ENCODE results near the gene RPTOR. TPM values are rescaled to one million over a fixed set of nuclear protein-coding genes. Genes with fewer than 3 reads are reported as not detected.

Gene RPTOR
- total and polyA plus RNA-seq, 10 of the 15 experiments (the other 5 are each of a cell fraction or from before 2014, with no cell fraction given): 0.18 to 32.1 (median 7.8) TPM

DNA sequence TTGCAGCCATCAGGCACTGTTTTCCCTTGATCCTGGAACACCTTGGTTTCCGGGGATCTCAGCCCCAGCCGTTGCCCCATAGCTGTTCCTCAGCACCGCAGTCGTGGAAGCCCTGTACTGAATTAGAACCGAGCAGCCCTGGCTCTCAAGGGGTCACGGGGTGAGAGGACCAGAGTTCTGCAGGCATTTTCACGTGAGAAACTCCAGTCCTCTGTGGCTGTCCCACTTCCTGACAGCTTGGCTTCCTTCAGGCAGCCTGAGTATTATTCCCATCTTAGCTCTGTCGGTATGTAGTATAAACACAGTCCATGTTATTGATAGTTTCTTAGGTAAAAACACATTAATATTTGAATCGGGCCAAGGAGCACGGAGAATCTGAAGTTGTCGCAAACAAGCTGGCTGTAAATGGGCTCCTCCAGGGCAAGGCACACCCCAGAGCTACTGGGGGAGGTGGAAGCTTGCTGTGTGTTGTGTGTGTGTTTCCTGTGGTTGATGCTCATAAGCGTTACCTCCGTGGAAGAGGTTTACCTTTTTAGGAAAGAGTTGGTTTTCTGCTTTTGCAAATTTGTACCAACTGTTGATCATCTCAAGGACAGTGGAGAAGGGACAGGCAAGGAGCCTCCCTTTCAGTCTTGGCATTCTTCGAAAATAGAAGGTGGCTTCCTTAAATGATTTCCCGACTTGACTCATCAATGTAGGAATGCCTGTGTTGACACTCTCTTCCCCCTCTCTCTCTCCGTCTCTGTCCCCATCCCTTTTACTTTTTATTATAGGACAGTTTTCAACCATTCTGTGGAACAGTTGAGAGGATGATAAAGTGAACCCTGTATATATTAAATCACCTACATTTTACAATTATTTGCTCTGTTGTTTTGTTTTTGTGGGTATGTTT lies 238.1 kb downstream of the RPTOR start:
- H3K79me2 ChIP-seq (ENCODE audit: control insufficient read depth, insufficient read depth, low read length): peaks cover 5% of the 10 kb centered on the region
- H3K9ac ChIP-seq (ENCODE audit: control insufficient read depth, insufficient read depth, low read length): peak overlapping the region; percentile 20; the same call in 1 of the 2 replicates
- H3K27me3 ChIP-seq (replicated peaks in 1 of 2; ENCODE audit: control insufficient read depth in 2 of 2, insufficient read depth in 2 of 2, low read length in 1 of 2): no peaks in the 10 kb centered on the region
- DNase-seq (ENCODE audit: low read depth, low spot score): no peak
- intact Hi-C loops (cut with micrococcal nuclease; ENCODE audit: unreplicated experiment): loop anchor here (5.0 kb wide), 1 partner anchor 45 kb away; no protein-coding TSS in a partner anchor
- H3K27ac ChIP-seq (ENCODE audit: control insufficient read depth, insufficient read depth): peak overlapping the region; percentile 70
- H3K4me2 ChIP-seq (ENCODE audit: control insufficient read depth, insufficient read depth): peak overlapping the region; percentile 37
- H4K20me1 ChIP-seq (ENCODE audit: control insufficient read depth, insufficient read depth): no peaks in the 10 kb centered on the region
- peaks cover 4% of the 10 kb centered on the region; the same call in 2 of the 3 replicates for H3K9me3 ChIP-seq (replicated peaks; ENCODE audit: control insufficient read depth, insufficient read depth, low read length)
- ChIA-PET POLR2A (no interaction called here), CTCF (no interaction called here), SMC1A (ENCODE audit: uncharacterized antibody, unreplicated experiment) (no interaction called here), RAD21 (ENCODE audit: unreplicated experiment) (no interaction called here)
- no peak overlapping the region for H3K4me3 ChIP-seq
- 58% methylated on average over 16 of the region's 16 CpGs for WGBS (ENCODE audit: insufficient coverage, insufficient replicate concordance, low lambda C conversion rate, missing lambda C conversion rate)
- FAIRE-seq: no peak
- no TSS peak for BruUV-seq (replicated peaks)
- peak in 1 of 2 experiments; percentile 16; a peak in 1 of 4 replicates for TF ChIP-seq ETV6 (conservative IDR thresholded peaks at IDR 0.05 in 1 of 2, IDR thresholded peaks at IDR 0.05 in 1 of 2; ENCODE audit: borderline replicate concordance in 1 of 2, low read depth in 1 of 2)
- no peak for TF ChIP-seq RELB (IDR thresholded peaks at IDR 0.05; ENCODE audit: low read depth)
- TF ChIP-seq ZSCAN29 (IDR thresholded peaks at IDR 0.05): no peak
- TF ChIP-seq RUNX3 (IDR thresholded peaks at IDR 0.05; ENCODE audit: low read length): peak; percentile 72
- TF ChIP-seq SRF (IDR thresholded peaks at IDR 0.05; ENCODE audit: low read depth in 2 of 2, low read length in 2 of 2): peak in 1 of 2 experiments; percentile 70; a peak in 2 of 4 replicates
- H3K4me1 ChIP-seq (ENCODE audit: control insufficient read depth, insufficient read depth, low read length): peaks cover 31% of the 10 kb centered on the region
- no peak overlapping the region; the same call in 1 of the 2 replicates for H2AFZ ChIP-seq (ENCODE audit: control insufficient read depth, low read depth, low read length)
- H3K36me3 ChIP-seq (ENCODE audit: control insufficient read depth in 2 of 2, insufficient read depth in 2 of 2, low read length in 1 of 2): peaks cover 0 to 3% of the 10 kb centered on the region in 2 experiments; a peak in 3 of 4 replicates
- in situ Hi-C loops (cut with MboI): no loop called here
- no peak for ATAC-seq
